ENCODE measurements around the gene SLC35B3.
A peak's percentile ranks its signal among the peaks of the same experiment; 100 is the strongest.
"Not testable (repeated sequence)": the region's sequence is repeated elsewhere in the genome, so short reads cannot be mapped to it uniquely, and the experiment has no call there.

SLC35B3 gene

GRCh38 chr6:8405946-8406345 lies 29.4 kb downstream of the SLC35B3 start:
- DNase-seq = not testable (repeated sequence)

DNA sequence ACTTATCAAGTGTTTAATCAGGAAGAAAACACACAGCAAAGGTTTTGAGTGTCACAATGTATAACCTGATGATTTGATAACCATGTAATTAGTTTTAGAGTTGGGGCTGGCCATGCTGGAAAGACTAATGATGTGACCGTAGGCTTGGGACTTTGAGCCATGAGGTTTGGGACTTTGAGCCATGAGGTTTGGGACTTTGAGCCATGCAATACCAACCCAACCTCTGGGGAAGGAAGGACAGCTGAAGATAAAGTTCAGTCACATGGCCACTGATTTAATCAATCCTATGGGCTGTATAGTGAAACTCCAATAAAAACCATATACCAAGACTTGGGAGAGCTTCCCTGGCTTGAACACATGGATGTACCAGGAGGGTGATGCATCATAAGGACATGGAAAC lies 32.8 kb downstream of the SLC35B3 start:
- no peak for DNase-seq

DNA sequence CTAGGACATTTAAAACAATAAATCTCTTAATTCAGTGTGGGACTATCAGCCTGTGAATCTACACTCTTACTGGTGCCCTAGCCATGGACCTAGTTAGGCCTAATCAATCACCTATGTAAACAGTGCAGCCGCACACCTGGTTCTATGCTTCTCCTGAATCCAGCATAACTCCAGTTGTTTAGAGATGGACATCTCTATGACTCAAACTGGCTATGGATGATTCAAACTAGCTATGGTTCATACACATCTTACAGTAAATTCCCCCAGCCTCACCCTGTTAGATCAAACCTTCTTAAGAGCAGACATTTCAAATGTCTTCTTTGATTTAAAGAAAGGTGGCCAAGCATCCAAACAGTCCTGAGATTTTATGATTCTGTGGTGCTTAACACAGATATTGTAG lies 34.7 kb downstream of the SLC35B3 start:
- DNase-seq = no peak

GRCh38 chr6:8392569-8392968 lies 42.8 kb downstream of the SLC35B3 start:
- no peak for DNase-seq

GRCh38 chr6:8391934-8392333 lies 43.4 kb downstream of the SLC35B3 start:
- DNase-seq = no peak

GRCh38 chr6:8389036-8389818 lies 46.1 kb downstream of the SLC35B3 start:
- peak; percentile 85 for DNase-seq

DNA sequence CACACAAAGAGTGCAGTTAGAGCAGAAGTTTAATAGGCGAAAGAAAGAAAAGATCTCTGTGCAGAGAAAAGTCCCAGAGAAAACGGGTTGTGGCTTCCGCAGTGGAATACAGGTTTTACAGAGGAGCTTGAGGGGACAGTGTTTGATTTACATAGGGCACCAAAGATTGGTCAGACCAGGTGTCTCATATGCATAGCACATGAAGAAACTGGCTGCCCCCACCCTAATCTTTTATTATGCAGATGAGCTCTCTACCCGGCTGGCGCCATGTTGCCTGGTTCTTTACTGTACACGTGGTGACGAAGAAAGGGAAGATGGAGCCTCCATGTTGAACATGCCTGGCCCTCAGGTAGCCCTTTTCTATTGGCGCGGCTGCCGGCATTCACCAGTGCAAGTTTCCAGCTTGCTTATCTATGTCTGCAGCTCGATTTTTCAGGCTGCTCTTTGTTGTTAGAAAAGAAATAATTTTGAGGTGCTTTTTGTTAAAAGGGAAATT lies 47.4 kb downstream of the SLC35B3 start:
- no peak for DNase-seq

GRCh38 chr6:8383584-8383983 lies 51.8 kb downstream of the SLC35B3 start:
- no peak for DNase-seq

GRCh38 chr6:8382434-8382833 lies 52.9 kb downstream of the SLC35B3 start:
- DNase-seq = no peak

DNA sequence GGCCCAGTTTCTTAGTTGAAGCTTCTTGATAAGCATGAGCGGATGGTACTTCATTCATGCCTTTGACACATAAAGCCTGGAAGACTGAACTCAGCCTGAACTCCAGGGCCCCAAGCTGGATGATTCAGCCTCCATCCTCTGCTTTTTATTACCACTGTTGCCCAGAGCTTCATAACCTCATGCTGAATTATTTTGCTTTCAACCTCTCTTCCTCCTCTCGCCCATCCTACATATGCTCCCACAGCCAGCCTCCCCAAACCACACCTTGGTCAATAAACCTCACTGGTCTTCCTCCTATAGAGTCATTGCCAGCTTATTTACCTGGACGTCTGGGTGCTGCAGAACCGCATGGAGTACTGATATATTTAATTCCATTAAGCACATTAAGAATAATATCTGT lies 59.4 kb downstream of the SLC35B3 start:
- DNase-seq = no peak

All from SHP77 treated with DMSO at 0.1 percent for 48 hours (cell line).